NCI-H82 treated with DMSO at 0.1 percent for 48 hours (cell line): ENCODE results near the gene ZGRF1.
"Not testable (repeated sequence)": the region's sequence is repeated elsewhere in the genome, so short reads cannot be mapped to it uniquely, and the experiment has no call there.

Experiments used
- DNase-seq: peaks from one replicate; lab custom pipeline; 2025; ENCODE audit not compliant: unreplicated experiment; lab: John Stamatoyannopoulos, UW

ZGRF1 gene, protein sequence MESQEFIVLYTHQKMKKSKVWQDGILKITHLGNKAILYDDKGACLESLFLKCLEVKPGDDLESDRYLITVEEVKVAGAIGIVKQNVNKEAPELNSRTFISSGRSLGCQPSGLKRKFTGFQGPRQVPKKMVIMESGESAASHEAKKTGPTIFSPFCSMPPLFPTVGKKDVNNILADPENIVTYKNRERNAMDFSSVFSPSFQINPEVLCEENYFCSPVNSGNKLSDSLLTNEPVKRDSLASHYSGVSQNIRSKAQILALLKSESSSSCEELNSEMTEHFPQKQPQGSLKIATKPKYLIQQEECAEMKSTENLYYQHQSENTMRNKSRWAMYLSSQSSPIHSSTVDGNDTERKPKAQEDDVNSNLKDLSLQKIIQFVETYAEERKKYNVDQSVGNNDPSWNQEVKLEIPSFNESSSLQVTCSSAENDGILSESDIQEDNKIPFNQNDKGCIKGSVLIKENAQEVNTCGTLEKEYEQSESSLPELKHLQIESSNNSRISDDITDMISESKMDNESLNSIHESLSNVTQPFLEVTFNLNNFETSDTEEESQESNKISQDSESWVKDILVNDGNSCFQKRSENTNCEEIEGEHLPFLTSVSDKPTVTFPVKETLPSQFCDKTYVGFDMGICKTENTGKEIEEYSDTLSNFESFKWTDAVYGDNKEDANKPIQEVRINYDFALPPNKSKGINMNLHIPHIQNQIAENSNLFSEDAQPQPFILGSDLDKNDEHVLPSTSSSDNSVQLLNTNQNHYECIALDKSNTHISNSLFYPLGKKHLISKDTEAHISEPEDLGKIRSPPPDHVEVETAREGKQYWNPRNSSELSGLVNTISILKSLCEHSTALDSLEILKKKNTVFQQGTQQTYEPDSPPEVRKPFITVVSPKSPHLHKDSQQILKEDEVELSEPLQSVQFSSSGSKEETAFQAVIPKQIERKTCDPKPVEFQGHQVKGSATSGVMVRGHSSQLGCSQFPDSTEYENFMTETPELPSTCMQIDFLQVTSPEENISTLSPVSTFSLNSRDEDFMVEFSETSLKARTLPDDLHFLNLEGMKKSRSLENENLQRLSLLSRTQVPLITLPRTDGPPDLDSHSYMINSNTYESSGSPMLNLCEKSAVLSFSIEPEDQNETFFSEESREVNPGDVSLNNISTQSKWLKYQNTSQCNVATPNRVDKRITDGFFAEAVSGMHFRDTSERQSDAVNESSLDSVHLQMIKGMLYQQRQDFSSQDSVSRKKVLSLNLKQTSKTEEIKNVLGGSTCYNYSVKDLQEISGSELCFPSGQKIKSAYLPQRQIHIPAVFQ (N-terminal part only)

DNA sequence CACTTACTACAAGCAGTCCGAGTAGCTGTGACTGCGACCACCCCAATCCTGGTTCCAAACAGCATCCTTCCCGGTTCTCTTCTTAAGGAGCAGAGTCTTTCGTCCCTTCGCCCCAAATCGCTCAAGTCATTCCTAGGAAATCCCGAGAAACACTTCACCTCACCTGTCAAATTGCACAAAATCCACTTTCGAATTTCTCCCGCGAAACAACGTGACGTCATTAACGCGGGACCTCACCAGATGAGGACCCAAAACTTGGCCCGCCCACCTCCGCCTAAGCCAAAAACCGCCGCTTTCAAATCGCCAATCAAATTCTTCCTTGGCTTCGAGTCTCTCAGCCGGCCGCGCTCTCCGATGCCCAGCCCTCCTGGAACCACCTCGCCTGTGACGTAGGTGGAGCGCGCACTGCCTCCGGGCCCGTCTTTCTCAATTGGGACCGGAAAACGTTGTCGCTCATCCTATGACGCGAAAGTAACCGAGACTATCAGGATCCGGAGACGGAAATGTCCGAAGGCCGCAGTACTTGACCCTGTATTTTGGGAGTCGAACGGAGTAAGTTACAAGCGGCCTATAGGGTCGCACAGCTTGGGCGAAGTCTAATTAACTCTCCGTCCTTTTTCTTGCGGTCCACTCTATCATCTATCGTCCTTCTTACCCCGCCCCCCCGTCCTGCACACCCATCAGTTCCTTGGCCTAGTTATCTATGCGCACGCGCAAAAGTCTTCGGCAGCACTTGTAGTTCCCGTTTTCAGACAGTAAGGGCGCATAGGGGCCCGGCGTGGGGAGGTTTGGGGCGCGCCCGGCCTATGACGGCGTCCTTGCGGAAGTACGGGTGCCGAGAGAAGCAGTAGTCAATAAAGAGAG is at the start of gene ZGRF1, which contains the start of gene LARP7:
Gene ZGRF1 (minus strand): TSS at position 222 of the 864 bp plus-strand sequence. CDS start 3,733 bp downstream, outside the sequence.
Gene LARP7 (plus strand): TSS at position 456 of the 864 bp plus-strand sequence. CDS start 7,527 bp downstream, outside the sequence.
- peak; percentile 93 for DNase-seq

DNA sequence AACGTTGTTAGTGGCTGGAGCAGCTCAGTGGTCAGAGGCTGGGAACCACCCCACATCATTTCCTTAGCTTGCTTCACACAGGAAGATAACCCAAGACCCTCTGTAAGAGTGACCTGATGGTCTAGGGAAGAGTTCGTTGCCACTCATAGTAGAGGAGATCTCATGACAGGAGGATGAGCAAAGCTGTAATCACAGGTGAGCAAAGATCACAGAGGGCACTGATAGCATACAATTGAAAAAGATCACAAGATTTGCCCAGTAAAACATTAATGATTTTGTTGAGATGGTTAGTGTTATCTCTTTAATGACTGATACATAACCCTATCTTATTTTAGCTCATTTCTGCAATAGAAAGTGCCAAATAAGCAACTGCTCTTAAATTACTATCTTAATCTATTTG is 44.3 kb upstream of the ZGRF1 start:
- no peak for DNase-seq

DNA sequence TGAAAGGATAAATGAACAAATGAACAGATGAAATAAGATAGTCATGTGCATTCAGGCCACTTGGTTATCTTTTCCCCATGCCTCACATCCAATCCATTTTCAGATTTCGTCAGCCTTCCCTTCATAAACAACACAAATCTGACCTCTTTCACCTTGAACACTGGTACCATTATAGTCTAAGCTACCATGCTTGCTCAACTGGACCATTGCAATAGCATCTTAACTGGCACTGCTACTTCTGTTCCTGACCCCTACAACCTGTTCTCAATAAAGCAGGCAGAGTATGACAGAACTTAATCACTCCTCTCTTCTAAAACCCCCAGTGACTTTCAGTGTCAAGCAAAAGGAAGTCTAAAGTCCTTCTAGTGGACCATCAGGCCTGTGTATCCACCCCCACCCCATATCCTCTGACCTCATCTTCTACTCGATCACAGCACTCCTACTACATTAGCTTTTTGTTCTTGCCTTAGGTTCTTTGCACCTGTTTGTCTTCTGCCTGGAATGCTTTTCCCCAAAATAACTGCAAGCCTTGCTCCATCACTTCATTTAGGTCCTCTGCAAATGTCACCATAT is 40.9 kb upstream of the ZGRF1 start:
- DNase-seq = no peak

DNA sequence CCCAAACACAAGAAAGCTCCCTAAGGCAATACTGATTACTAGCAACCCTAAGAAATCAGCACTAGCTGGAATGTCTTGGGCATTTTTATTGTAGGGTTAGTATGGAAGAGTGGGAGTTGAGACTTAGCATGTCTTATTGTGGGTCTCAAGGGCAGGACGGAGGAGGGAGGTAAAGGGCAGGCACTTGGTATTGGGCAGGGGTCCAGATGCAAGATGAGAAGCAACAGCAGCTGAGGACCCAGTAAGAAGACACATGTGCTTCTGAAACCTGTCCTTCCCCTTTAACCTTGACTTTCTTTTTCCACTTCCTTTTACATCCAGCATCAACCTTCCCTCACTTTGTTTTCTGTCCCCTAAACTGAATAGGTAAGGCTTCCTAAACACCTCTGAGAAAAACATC is 37.7 kb upstream of the ZGRF1 start:
- DNase-seq = no peak

DNA sequence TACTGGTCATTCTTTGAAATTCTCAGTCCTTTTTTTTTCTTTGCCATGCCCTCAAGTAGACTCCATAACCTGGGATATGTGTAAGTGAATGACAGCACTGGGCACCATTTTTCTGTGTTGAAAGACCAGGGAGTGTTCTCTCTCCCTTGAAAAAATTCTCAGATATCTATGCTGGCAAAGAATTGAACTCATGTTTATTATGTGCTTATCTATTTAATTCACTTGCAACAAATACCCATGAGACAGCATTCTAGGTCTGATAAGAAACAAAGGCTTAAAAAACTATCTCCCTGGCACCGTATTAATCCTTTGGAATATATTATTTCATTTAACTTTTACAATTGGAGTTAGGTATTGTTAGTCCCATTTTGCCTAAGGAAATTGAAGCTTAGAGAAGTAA is 37.0 kb upstream of the ZGRF1 start:
- no peak for DNase-seq

DNA sequence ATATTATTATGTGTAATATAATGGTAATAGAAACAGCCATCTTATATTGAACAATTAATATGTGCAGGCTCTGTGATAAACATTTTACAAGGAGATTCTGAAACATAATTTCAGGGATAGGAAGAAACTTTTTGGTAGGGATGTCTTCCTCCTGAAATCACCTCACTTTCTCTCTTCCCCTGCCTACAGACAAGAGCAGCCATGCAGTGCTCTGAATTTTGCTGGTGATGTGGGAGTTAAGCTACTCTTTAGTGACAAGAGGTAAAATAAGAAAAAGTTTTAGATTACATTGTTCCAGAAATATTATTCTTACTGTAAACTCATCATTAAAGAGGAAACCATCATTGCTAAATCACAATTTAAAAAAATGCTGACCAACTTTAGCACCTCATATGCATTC is 36.4 kb upstream of the ZGRF1 start:
- no peak for DNase-seq

DNA sequence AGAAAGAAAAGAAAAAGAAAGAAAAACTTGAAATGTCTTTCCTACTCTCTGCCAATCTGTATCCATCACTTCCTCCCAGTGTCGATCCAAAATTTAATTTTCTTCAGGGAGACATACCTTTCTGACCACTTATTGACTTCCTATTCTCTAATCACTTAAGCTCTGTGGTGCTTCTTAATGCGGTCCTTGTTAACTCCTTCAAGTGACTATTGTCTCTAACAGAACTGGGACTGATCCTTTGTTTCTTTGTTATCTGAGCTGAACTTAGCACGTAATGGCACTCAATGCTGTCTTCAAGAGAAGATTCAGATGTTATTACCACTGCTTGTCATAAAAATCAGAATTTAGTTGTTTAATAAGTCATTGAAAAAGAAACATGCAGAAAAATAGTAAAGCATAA is 31.4 kb upstream of the ZGRF1 start:
- no peak for DNase-seq

DNA sequence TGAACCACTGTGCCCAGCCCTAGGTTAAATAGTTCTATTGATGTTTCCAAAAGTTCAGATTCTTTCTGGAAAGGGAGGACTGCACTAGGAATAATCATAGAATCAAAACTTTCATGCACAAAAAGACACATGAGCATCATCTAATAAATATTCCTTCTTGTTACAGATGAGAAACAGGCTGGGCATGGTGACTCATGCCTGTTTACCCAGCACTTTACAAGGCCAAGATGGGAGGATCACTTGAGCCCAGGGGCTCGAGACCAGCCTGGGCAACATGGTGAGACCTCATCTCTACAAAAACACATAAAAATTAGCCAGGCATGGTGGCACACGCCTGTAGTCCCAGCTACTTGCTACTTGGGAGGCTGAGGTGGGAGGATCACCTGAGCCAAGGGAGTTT is 27.9 kb upstream of the ZGRF1 start:
- no peak for DNase-seq

DNA sequence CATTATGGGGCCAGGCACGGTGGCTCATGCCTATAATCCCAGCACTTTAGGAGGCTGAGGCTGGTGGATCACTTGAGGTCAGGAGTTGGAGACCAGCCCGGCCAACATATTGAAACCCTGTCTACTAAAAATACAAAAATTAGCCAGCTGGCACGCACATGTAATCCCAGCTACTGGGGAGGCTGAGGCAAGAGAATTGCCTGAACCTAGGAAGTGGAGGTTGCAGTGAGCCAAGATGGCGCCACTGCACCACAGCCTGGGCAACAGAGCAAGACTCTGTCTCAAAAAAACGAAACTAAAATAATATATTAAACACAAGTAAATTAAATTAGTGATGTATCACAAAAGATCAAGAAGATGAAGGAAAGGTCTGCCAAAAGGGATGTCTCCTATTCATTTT is 19.4 kb upstream of the ZGRF1 start:
- DNase-seq = not testable (repeated sequence)

DNA sequence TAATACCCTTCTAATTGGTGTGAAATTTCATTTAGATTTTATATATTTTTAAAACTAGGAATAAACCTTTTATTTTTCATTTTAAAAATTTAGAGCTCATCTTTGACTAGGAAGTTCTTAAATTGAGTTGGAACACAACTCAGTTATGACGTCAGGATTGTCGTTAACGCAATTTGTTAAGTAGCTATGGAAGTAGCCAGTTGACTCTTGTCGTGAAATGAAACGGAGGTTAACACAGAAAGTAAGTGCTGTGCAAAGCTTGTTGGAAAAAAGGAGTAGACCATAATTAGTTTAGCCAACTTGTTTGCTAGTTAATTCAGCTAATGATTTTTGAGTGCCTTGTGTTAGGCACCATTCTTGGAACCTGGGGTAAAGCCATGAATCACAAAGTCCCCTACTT is 18.6 kb upstream of the ZGRF1 start:
- DNase-seq = no peak

DNA sequence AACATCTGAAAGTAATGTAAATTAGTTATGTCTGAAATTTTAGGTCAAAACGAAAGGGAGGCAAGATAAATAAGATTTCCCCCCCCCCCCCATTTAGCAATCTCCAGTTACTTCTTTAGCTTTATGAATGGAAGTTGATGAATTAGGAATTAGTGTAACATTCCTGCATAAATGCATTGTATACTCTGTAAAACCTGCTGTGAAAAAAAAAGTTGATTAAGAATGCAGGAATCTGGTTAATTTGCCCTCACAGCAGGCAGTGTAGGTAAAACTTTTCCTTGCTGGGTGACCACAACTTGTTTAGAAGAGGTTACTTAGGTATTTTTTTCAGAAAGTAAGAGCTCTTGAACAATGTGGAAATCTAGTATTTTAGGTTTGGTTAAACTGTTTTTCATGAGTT is 15.5 kb upstream of the ZGRF1 start:
- DNase-seq = no peak

DNA sequence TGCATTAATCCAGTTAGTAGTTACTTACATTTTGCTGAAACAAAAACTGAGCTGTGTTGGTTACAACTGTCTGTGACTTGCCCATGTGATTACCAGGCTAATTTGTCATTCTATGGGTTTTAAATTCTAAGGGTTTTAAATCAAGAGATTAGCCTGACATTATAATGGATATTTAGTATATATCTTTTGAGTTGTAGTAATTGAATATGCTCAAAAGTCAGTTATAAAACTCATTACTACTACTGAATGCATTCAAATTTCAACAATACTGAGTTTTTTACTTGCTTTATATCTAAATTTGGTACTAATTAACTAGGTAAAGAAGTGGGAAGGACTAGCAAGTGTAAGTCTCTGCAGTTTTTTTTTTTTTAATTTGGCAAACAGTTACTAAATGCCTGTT is 14.9 kb upstream of the ZGRF1 start:
- peak; percentile 17 for DNase-seq

DNA sequence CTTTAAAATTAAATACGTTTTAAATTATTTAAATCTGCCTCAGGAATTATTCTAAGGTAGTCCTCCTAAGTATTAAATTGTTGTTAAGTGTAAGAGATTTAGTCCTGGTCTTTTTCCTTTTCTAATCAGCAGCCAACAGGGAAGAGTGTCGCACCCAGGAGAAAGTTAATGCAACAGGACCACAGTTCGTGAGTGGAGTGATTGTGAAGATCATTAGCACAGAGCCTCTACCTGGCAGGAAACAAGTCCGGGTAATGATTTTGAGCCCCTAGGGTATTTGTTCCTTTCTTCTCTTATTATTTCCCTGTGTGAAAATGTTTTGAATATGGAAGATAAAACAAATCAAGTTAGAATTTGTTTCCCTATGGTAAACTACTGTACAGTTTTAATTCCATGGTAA is 13.6 kb upstream of the ZGRF1 start:
- DNase-seq = no peak

DNA sequence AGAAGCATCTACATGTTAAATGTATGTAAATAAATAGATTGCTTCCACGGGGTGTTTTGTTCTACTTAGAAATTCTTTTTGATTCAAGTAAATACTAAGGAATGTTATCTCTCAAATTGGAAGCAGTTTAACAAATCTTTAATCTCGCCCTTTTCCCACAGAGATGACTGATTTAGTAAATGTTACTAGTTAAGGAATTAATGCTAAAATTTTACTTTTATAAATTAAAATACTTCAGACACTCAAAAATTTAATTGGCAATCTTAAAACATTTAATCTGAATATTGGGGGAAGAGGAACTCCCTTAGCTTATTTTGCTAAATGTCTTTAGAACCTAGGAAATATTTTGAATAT is 12.3 kb upstream of the ZGRF1 start:
- DNase-seq = no peak

DNA sequence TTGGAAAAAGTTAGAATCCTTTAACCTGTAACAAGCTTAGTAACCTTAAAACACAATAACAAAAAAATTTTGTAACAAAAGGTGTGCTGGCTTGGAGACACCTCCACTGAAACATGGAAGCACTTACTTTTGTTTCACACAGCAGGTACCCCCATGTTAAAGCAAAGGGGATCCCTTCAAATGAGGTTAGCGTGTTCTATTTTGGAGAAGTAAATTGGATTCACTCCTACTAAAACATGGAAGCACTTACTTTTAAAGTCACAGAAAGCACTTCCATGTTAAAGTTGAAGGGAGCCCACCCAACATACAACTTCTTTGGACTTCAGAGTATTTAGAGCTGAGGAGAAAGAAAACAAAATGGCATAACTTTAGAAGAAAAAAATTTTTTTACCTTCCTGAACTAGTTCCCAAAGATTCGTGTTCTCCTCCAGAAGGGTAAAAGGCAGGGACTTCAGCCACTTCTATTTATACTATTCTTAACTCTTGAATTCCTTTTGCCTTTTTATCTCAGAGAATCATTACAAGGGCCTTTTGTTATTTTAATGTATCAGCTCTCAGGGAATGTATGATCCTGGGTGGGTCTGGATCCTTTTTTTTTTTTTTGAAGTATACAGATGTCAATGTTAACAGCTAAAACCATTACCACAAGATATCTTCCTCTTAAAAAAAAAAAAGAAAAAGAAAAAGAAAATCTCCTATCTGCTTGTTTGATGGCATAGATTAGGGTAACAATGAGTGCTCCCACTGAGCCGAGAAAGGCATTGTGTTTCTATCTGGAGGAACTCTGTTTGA is 11.8 kb upstream of the ZGRF1 start:
- DNase-seq = no peak

DNA sequence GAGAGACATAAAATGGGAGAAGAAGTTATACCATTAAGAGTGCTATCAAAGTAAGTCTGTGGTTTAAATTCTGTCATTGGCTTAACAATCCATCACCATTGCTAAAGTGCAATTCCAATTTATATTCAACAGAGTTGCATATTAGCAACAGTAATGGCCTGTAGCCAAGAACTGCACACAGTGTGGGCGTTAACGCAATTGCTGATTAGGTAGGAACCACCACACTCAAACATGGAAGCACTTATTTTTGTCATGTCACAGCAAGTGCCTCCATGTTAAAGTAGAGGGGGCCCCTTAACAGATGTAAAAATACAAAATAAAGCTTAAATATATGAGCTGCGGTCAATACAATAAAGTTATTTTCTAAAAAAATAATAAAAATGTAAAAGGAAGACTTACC is 11.1 kb upstream of the ZGRF1 start:
- DNase-seq = no peak

DNA sequence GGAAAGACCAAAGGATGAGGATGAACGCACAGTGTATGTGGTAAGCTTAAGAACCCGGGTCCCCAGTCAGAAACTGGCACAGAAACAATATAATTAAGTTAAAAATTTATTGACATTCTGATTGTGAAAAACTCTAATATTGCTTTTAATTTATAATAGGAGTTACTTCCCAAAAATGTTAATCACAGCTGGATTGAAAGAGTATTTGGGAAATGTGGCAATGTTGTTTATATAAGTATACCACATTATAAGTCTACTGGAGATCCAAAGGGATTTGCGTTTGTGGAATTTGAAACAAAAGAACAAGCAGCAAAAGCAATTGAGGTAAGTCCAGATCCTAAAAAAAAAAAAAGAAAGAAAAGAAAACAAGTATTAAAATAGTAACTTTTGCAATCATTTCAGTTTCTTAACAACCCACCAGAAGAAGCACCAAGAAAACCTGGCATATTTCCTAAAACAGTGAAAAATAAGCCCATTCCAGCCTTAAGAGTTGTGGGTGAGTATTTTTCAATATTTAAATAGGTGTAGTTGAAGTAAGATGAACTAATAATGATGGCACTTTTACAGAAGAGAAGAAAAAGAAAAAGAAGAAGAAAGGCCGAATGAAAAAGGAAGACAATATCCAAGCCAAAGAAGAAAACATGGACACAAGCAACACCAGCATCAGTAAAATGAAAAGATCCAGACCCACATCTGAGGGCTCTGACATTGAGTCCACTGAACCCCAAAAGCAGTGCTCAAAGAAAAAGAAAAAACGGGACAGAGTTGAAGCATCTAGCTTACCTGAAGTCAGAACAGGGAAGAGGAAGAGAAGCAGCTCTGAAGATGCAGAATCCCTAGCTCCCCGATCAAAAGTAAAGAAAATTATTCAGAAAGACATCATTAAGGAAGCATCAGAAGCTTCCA is 10.2 kb upstream of the ZGRF1 start:
- no peak for DNase-seq
